Kidney capillary endothelial cell (primary cell): ENCODE measurements around the gene IFNA13.
A peak's percentile ranks its signal among the peaks of the same experiment; 100 is the strongest.

ENCODE experiments used
- DNase-seq: peaks from one replicate; pipeline ENCODE4 v3.0.0-alpha.2; 2018; ENCODE audit warnings: low spot score

The IFNA13 gene

GRCh38 chr9:21357479-21358460 is 10.1 kb downstream of the IFNA13 start:
- DNase-seq, result no peak

DNA sequence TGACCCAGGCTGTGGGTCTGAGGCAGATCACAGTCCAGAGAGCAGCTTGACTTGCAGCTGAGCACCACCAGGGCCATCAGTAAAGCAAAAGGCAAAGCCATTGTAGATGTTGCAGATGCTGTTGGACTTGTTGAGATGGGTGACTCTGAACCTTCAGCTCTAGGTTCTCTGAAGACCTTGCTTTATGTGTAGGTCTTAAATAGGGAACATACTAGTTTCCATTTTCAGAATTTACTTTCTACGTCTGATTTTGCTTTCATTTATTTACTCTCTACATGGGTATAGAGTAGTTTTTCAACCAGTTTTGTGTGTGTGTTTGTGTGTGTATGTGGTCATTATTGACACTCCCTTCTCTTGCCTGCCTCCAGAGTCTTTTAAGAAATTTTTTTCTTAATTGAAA is 17.1 kb downstream of the IFNA13 start, which contains the start of gene IFNA6:
IFNA6 (minus strand) TSS at position 101 of the 400 bp plus-strand sequence; CDS start at position 101, 0 bp downstream.
- no peak for DNase-seq

- no peak for DNase-seq
Measured at GRCh38 chr9:21348430-21348970, 19.4 kb downstream of the IFNA13 start.

DNA sequence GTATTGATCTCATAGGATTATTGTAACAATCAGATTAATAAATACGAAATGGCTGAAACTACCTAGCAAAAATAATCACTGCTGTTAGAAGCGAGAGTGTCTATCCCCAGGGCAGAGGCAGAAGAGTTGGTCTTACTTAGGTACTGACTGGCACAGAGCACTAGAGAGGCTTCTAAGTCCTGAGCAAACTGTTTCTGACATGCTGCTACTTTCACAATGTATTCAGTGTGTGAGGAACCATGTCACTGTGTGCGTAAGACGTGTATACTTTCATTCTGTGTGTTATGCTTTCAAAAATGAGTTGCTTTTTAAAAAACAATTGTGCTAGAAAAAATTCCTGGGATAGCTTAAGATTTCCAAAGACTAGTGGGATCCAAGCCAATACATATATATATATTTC is 27.1 kb downstream of the IFNA13 start:
- no peak for DNase-seq

- DNase-seq, result no peak
Measured at GRCh38 chr9:21336457-21336856, 31.4 kb downstream of the IFNA13 start.

- DNase-seq, result peak; percentile 85
Measured at GRCh38 chr9:21334701-21335632, 32.9 kb downstream of the IFNA13 start, which contains the start of gene KLHL9. KLHL9 (minus strand) TSS chr9:21335404; CDS start chr9:21334859, 545 bp downstream.

DNA sequence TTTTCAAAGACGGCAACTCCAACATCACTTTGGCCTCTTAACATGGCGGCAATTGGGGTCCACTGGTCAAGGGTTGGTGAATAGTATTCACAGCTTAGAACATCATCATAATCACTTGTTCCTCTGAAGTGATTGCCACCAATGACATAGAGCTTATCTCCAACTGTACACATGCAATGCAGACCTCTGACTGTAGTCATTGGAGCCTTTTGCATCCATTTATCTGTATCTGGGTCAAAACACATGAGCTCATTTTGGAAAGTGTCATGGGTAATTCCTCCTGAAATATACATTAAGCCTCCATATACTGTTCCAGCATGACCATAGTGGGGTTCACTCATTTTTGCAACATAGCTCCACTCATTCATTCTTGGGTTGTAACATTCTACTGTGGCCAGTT is 34.6 kb downstream of the IFNA13 start:
- DNase-seq, result no peak

DNA sequence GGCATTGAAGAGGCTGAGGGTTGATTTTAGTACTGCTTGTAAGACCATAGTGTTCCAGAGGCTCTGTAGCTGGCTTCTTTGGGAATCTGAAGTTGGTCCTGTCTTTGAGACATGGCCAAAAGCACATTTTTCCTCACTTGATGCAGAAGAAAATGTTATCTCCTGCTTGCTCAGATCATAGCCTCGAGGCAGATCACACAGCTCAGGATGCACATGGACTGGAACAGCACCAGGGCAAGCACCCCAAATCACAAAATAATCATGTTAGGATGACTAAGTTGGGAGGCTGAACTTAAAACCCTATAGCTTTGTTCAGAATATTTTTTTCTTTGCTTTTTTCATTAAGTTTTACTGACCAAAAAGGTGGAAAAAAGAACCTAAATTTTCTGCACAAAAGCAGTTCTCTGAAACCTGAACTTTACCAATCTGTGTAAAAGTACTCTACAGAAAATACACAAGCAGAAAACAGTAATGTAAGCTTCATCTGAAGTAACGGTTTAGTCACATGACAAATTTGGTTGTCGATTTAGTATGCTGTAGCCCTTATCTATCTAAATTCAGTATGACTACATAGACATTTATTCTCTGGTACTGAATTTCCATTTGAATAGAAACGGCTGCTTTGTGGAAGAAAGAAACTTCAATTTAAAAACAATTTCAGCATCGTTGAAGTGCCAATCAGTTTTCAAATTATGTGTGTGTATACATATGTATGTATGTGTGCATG is 36.0 kb downstream of the IFNA13 start:
- no peak for DNase-seq

DNA sequence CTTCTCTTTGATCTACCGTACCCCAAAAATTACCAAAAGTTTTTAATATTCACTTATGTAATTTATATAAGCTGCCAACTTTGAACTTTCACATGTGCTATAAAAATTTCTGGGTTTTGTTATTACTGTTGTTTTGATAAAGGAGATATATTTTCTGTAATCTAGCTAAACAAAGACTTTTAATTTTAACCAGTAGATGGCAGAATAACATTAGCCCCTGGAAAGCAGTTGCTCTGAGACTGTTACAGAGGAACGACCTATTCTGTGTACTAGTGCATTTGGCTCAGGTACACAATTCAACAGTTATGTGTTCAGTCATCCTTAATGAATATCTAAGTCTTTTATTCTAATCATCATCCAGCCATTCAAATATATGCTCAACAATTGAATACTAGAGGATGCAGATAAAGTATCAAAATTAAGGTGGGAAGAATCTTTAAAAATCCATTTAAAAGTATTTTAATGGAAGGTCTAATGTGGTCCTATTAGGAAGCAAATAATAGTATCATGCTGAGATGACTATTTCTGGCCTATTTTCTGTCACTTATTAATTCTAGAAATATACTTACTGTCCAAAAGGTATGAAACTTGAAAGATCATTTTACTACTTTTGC is 41.2 kb downstream of the IFNA13 start:
- DNase-seq, result peak; percentile 42

DNA sequence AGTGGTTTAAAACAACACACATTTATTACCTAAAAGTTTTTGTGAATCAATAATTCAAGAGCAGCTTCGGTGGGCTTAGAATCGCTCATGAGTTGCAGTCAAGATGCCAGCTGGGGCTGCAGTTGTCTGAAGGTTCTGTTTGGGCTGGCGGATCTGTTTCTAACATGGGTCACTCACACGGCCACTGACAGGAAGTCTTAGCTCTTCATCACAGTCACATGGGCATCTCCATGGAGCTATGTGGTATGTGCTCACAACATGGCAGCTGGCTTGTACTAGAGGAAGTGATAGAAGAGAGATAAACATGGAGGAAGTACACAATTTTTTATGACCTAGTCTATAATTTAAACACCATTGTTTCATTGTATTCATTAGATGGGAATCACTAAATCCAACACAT is 43.8 kb downstream of the IFNA13 start:
- no peak for DNase-seq

GRCh38 chr9:21322911-21323461 is 44.9 kb downstream of the IFNA13 start:
- no peak for DNase-seq

- peak; percentile 38 for DNase-seq
Measured at GRCh38 chr9:21320465-21320864, 47.4 kb downstream of the IFNA13 start.

- DNase-seq, result peak; percentile 57
Measured at GRCh38 chr9:21317956-21318923, 49.6 kb downstream of the IFNA13 start.
